Measurements from ENCODE around the gene PTF1A. TPM values are rescaled to one million over a fixed set of nuclear protein-coding genes. Genes with fewer than 3 reads are reported as not detected.
"Not testable (repeated sequence)": the region's sequence is repeated elsewhere in the genome, so short reads cannot be mapped to it uniquely, and the experiment has no call there.

Gene PTF1A
- total RNA-seq, 2 donors from 2014 or later: not detected

- no peak for DNase-seq
- no peak for ATAC-seq
- intact Hi-C loops (cut with DNase I): no loop called here
These were observed 9.0 kb downstream of the PTF1A start for GRCh38 chr10:23200997-23201652.

GRCh38 chr10:23201837-23202236 is 9.7 kb downstream of the PTF1A start:
- intact Hi-C loops (cut with DNase I): no loop called here
- no peak for ATAC-seq

DNA sequence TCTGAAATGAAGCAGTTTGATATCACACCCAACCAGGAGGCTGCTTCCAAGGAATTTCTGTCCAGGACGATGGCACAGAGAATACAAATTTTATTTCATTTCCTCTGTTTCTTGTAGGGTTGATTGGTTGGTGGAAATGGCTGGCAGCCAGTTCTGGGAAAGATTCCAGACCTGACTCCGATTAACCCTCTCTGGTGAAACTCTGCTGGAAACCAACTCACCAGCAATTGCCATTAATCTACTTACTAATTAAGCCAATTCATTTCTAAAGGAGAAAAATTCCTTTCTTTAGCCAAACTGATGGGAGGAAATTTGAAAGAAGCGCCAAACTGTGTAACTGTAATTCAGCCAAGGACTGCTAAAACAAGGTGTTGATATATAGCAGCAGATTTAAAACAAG is 10.7 kb downstream of the PTF1A start:
- ATAC-seq (no peak), DNase-seq (no peak)
- intact Hi-C loops (cut with DNase I): no loop called here

More at GRCh38 chr10:23201837-23202236, 9.7 kb downstream of the PTF1A start:
- no peak for DNase-seq

DNA sequence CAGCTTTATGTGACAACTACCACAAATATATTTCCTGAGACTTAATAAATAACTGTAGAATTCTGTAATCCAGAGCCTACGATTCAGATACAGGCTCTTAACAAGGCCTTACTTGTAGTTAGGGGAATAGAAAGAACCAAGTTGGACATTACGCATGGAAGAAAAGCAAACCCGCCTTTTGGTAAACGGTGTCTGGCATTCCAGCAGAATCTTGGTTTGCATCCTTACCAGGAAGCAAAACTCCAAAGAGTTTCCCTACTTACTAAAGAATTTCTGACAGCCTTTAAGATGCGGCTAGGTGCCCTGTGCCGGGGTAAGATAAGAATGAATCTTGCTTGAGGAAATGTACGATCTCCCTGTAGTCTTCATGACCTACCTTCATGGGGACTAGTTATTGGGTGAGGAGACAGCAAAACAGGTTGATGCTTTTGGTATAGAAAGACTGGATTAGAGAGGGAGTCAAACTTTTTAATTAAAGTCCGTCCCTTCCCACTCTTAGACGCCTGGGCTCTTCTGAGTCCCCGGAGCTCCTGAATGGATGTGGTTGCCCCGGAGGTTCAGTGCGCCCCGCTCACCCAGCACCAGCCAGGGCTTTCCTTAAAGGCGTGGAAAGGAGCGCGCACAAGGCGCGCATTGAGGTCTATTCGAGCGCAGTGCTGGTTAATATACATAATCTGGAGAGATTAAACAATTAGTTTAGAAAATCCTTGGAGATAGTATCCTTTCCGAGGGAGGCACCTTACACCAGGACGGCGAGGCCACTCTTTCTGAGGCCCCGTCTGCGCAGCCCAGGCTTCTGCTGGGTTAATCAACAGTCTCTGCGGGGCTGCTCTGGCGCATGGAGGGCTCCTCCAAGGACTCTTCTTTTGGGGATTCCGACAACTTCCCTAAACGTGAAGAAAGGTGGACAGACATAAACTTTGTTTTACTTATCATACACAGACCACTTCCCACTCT is 11.5 kb downstream of the PTF1A start:
- DNase-seq (no peak), ATAC-seq (no peak)
- intact Hi-C loops (cut with DNase I): no loop called here

- intact Hi-C loops (cut with DNase I): no loop called here
- ATAC-seq: no peak
- no peak for DNase-seq
These were observed 12.7 kb downstream of the PTF1A start for GRCh38 chr10:23204773-23205172.

DNA sequence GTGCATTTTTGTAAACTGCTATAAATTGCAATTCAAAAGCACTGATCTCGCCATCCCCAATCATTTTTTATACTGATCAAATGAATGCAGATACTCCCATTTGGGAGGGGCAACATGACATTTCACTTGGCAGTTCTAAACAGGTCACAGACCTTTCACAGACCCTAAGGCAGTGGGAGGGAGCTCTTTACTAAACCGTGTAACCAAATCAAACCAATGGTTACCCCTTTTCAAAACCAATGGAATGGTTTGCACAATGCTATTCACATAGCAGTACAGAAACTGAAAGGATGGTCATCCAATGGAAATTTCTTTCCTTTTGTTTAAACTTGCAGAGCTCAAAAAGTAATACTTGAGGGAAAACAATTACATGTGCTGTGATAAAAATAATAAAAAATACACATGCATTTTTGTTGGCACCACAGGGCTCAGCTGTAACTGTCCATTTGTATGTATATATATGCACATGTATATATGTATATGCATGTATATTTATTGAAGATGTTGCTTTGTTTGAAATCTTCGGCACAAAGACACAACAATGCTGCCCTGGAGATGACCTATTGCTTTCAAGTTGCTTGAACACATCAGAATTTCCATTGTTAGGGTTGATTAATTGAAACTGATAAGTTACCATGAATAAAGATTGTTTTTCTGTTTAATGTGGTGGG is 14.0 kb downstream of the PTF1A start:
- intact Hi-C loops (cut with DNase I): no loop called here
- ATAC-seq (no peak), DNase-seq (no peak)

DNA sequence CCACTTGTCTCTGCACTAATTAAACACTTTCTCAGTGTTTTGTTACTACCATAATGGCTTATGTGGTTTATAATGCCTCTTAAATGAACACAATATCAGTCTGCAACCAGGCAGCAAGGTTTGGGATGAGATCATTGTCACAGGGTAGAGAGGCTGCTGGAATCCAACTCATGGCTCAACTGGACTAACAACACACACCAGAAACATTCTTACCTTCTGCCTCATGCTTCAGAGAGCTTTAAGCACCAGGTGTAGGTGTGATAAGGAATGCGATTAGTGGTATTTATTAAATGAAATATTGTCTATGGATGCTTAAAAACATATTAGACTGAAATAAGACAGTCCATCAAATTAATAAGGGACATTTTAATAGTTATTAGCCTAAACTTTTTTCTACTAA is 25.4 kb downstream of the PTF1A start:
- intact Hi-C loops (cut with DNase I): no loop called here
- ATAC-seq: no peak

DNA sequence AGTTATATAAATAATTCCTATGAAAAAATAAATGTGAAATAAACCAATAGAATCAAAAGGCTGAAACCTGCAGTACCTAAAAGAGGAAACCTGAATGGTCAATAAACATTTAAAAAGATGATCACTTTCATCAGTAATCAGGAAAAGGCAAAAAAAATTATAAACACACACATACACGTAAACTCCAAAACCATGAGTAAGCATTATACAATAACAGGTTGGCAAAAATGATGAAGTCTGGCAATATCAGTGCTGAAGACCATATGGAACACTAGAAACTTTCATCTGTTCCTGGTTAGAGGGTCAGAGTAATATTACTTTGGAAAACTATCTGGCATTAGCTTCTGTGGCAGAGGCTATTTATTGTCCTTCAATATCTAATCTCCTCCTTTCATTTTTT is 38.5 kb downstream of the PTF1A start:
- intact Hi-C loops (cut with DNase I): no loop called here
- DNase-seq (no peak), ATAC-seq (no peak)

More for the DNA sequence above, 25.4 kb downstream of the PTF1A start:
- no peak for DNase-seq

DNA sequence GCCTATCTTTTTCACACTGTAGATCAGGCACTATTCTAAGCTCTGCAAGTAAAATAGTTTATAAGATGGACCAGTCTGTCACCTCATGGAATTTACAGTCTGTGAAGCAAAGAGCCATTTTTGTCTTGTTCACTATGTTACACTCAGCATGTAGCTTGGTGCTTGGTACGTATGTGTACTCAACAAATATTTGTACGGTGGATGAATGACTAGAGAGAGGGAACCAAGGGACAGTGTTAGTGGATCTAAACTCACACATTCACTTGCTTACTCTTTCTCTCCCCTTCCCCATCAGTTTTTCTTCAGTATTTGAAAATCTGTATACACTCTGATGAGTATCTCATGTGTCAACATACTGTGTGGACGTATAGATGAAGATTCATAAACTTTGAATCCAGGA is 45.9 kb downstream of the PTF1A start:
- intact Hi-C loops (cut with DNase I): no loop called here
- no peak for ATAC-seq

DNA sequence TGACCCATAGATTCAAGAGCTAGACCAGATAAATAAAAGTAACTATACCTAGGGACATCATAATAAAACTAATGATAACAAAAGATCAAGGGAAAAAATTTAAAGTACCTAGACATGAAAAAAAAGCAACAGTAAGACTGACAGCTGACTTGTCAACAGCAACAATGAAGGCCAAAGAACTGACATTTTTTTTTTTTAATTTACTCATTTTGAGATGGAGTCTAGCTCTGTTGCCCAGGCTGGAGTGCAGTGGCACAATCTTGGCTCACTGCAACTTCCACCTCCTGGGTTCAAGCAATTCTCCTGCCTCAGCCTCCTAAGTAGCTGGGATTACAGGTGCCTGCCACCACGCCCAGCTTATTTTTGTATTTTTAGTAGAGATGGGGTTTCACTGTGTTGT is 49.7 kb downstream of the PTF1A start:
- DNase-seq; ATAC-seq; intact Hi-C loops (cut with DNase I): not testable (repeated sequence)

More for the DNA sequence above, 45.9 kb downstream of the PTF1A start:
- DNase-seq: no peak

Other genes with a start within 250 kb of the PTF1A start
- 100 to 1,000 TPM in 1 of 2 donors, 10 to 100 TPM in 1; 99.7 to 100 TPM for gene MSRB2, start 96.7 kb upstream of the PTF1A start, total RNA-seq
- under 1 TPM; 0.10 to 0.27 TPM for gene C10orf67, start 152.5 kb downstream of the PTF1A start, total RNA-seq
- 10 to 100 TPM; 14.0 to 14.4 TPM for gene OTUD1, start 246.8 kb downstream of the PTF1A start, total RNA-seq